ENCODE results near the gene PARVG. TPM values are rescaled to one million over a fixed set of nuclear protein-coding genes. Genes with fewer than 3 reads are reported as not detected.

The PARVG gene
- polyA plus RNA-seq, 2 of the 4 experiments (the other 2 are of a cell fraction): not detected

DNA sequence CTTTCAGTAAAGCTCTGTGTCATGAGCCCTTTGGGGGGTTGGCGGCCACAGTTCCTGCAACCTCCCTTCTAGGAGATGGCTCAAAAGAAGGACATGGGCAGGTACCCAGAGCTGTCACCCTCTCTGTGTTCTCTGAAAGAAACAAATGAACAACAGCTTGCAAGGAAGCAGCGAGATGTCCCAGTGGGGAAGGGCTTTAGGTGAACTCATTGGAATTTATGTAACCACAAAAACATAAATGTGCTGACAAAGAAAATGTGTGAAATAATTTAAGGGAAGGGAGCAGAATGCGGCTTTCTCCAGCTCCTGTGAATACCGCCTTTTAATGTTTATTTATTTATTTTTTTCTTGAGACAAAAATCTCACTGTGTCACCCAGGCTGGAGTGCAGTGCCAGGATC lies 3.3 kb downstream of the PARVG start:
- ATAC-seq: no peak

DNA sequence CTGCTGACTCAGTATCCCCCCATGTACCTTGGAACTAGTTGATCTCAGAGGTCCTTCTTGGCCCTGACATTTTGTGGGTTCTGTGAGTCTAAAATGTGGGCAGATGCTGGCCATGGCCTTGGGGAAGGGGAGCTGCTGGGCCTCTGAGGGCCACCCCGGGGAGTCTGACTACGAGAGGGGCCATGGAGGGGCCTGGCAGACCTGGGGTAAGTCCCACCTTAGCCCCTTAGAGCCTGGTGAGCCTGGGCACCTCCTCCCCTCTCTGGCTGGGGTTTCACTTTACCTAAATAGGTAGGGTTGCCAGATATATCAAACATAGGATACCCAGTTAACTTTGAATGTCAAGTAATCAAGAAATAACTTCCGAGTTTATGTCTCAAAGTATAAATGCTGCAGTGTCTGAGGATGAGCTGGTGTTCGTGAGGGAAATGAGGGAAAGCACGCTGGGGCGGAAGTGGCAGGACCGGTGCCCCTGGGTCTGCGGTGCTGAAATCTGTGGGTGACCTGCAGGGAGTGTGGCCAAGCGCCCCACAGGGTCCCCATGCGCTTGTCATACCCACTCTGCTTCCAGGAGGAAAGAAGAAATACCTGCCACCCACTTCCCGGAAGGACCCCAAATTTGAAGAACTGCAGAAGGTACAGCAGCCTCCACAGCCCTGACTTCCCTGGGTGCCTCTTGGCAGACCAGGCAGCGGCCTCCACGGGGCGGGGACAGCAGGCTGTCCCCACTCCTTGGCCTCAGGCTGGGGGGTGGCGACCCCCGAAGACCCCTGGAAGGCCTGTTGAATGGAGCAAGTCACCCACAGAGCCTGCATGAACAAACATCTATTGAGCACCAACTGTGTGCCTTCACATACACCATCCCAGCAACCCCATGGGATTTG lies 4.8 kb downstream of the PARVG start:
- no peaks in the 10 kb centered on the region for H3K9me3 ChIP-seq
- H3K4me2 ChIP-seq: no peak overlapping the region
- H3K27ac ChIP-seq: no peak overlapping the region
- DNase-seq (ENCODE audit: low read depth in 1 of 2, low spot score in 1 of 2) (no peak), ATAC-seq (no peak), FAIRE-seq (no peak)
- TF ChIP-seq RAD21 (conservative IDR thresholded peaks at IDR 0.05 in 1 of 2, IDR thresholded peaks at IDR 0.05 in 1 of 2): no peak
- WGBS (ENCODE audit: missing lambda C conversion rate): 54% methylated on average over 11 of the region's 16 CpGs
- no peak overlapping the region for H3K4me3 ChIP-seq
- CTCF ChIA-PET: no interaction called here
- POLR2A ChIA-PET: no interaction called here
- no peaks in the 10 kb centered on the region for H3K4me1 ChIP-seq

More for the DNA sequence above, 3.3 kb downstream of the PARVG start:
- no peak overlapping the region for H3K4me3 ChIP-seq
- DNase-seq (ENCODE audit: low read depth in 1 of 2, low spot score in 1 of 2) (no peak), FAIRE-seq (no peak)
- 50% methylated on average over 4 of the region's 4 CpGs for WGBS (ENCODE audit: missing lambda C conversion rate)
- H3K4me2 ChIP-seq: no peak overlapping the region
- ChIA-PET POLR2A (no interaction called here), CTCF (no interaction called here)
- H3K9me3 ChIP-seq: no peaks in the 10 kb centered on the region
- TF ChIP-seq JUNB (IDR thresholded peaks at IDR 0.05) (no peak), PHF8 (IDR thresholded peaks at IDR 0.05; ENCODE audit: borderline replicate concordance, low read depth) (no peak), RNF2 (IDR thresholded peaks at IDR 0.05; ENCODE audit: borderline replicate concordance, low read depth) (no peak), HEYL (CRISPR knock-in tag; IDR thresholded peaks at IDR 0.05) (no peak), NFE2L2 (conservative IDR thresholded peaks at IDR 0.05; ENCODE audit: low read length) (no peak), ZFP36 (IDR thresholded peaks at IDR 0.05; ENCODE audit: borderline replicate concordance, partially characterized antibody) (no peak), RAD21 (conservative IDR thresholded peaks at IDR 0.05 in 1 of 2, IDR thresholded peaks at IDR 0.05 in 1 of 2) (no peak), NR3C1 (IDR thresholded peaks at IDR 0.05) (no peak)
- TF ChIP-seq, protein P1, sequence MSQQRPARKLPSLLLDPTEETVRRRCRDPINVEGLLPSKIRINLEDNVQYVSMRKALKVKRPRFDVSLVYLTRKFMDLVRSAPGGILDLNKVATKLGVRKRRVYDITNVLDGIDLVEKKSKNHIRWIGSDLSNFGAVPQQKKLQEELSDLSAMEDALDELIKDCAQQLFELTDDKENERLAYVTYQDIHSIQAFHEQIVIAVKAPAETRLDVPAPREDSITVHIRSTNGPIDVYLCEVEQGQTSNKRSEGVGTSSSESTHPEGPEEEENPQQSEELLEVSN (IDR thresholded peaks at IDR 0.05; ENCODE audit: borderline replicate concordance, low read depth): no peak
- TF ChIP-seq, protein P2, sequence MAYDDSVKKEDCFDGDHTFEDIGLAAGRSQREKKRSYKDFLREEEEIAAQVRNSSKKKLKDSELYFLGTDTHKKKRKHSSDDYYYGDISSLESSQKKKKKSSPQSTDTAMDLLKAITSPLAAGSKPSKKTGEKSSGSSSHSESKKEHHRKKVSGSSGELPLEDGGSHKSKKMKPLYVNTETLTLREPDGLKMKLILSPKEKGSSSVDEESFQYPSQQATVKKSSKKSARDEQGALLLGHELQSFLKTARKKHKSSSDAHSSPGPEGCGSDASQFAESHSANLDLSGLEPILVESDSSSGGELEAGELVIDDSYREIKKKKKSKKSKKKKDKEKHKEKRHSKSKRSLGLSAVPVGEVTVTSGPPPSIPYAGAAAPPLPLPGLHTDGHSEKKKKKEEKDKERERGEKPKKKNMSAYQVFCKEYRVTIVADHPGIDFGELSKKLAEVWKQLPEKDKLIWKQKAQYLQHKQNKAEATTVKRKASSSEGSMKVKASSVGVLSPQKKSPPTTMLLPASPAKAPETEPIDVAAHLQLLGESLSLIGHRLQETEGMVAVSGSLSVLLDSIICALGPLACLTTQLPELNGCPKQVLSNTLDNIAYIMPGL (CRISPR knock-in tag; IDR thresholded peaks at IDR 0.05; ENCODE audit: borderline replicate concordance): no peak
- TF ChIP-seq, protein P3, sequence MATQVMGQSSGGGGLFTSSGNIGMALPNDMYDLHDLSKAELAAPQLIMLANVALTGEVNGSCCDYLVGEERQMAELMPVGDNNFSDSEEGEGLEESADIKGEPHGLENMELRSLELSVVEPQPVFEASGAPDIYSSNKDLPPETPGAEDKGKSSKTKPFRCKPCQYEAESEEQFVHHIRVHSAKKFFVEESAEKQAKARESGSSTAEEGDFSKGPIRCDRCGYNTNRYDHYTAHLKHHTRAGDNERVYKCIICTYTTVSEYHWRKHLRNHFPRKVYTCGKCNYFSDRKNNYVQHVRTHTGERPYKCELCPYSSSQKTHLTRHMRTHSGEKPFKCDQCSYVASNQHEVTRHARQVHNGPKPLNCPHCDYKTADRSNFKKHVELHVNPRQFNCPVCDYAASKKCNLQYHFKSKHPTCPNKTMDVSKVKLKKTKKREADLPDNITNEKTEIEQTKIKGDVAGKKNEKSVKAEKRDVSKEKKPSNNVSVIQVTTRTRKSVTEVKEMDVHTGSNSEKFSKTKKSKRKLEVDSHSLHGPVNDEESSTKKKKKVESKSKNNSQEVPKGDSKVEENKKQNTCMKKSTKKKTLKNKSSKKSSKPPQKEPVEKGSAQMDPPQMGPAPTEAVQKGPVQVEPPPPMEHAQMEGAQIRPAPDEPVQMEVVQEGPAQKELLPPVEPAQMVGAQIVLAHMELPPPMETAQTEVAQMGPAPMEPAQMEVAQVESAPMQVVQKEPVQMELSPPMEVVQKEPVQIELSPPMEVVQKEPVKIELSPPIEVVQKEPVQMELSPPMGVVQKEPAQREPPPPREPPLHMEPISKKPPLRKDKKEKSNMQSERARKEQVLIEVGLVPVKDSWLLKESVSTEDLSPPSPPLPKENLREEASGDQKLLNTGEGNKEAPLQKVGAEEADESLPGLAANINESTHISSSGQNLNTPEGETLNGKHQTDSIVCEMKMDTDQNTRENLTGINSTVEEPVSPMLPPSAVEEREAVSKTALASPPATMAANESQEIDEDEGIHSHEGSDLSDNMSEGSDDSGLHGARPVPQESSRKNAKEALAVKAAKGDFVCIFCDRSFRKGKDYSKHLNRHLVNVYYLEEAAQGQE (IDR thresholded peaks at IDR 0.05): no peak
- no peak overlapping the region for H3K27ac ChIP-seq
- no peaks in the 10 kb centered on the region for H3K4me1 ChIP-seq

DNA sequence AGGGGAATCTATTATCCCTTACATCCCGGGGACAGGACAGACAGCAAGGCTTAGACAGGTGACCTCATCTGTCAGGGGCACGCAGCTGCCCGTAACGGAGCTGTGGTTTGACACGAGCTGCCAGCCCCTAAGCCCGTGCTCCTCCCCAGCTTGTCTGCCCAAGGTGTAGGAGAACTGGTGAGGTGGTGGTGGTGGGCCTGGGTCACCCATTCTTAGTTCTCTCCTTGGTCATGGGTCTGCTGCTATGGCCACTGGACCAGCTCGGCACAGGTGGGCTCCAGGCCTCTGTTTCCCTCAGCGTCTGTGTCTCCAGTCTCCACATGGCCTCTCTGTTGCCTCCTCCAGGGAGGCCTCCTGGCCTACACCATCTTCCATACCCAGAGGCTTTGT lies 5.4 kb downstream of the PARVG start:
- FAIRE-seq: no peak
- no peak for DNase-seq (ENCODE audit: low read depth in 1 of 2, low spot score in 1 of 2)
- no peaks in the 10 kb centered on the region for H3K9me3 ChIP-seq
- no peak for ATAC-seq
- no peak overlapping the region for H3K4me2 ChIP-seq
- no peak overlapping the region for H3K4me3 ChIP-seq
- POLR2A ChIA-PET: no interaction called here
- H3K4me1 ChIP-seq: no peaks in the 10 kb centered on the region
- no peak overlapping the region for H3K27ac ChIP-seq
- 73% methylated on average over 1 of the region's 8 CpGs for WGBS (ENCODE audit: missing lambda C conversion rate)
- TF ChIP-seq CHD2 (IDR thresholded peaks at IDR 0.05; ENCODE audit: low read length, partially characterized antibody): no peak
- TF ChIP-seq ZFP36 (IDR thresholded peaks at IDR 0.05; ENCODE audit: borderline replicate concordance, partially characterized antibody): peak; percentile 34
- CTCF ChIA-PET: interaction anchor here (0.6 kb wide), 1 partner anchor 533 kb away, joined by 6 read pairs; no protein-coding TSS in a partner anchor

All from A549 (cell line).